Activated CD4-positive, CD25-positive, alpha-beta regulatory T cell treated with anti-CD3 and anti-CD28 coated beads, Interleukin-2, amount 50 U/mL, for 16 hours (primary cell): ENCODE measurements around the gene NPIPA5.
A peak's percentile ranks its signal among the peaks of the same experiment; 100 is the strongest.
"Not testable (repeated sequence)": the region's sequence is repeated elsewhere in the genome, so short reads cannot be mapped to it uniquely, and the experiment has no call there.

Experiments used
- DNase-seq: peaks from one replicate; pipeline ENCODE4 v3.0.0-alpha.2; 2020; ENCODE audit warnings: low read depth, low spot score

The NPIPA5 gene

GRCh38 chr16:15378194-15378593 lies at the start of gene NPIPA5:
Gene NPIPA5 (minus strand): TSS chr16:15378294. CDS start chr16:15378294, 0 bp downstream.
- DNase-seq = not testable (repeated sequence)

DNA sequence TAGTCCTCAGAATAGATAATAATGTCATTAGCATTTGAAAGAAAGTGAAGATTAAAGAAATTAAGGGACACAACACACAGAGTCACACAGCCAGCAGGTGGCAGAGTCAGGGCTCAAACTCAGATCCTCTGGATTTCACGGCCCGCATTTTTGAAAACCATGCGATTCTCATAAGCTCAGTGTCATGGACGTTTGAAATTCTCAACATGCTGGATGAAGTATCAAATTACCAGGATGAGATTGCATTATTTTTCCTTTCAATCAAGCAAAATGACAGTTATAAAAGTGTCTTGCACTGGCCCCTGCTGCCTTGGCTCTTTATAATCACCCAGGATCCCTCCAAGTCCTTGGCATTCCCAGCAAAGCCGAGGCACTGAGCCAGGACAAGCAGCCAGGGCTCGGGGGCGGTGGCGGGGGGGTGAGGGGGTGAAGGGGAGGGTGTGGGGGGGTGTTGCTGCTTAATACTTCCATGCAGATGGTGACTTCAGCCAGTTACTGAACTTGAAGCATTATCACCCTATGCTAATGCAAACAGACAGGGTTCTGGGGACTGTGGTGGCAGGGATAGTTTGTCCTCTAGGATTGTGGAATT lies 49.6 kb upstream of the NPIPA5 start:
- peak; percentile 12 for DNase-seq

DNA sequence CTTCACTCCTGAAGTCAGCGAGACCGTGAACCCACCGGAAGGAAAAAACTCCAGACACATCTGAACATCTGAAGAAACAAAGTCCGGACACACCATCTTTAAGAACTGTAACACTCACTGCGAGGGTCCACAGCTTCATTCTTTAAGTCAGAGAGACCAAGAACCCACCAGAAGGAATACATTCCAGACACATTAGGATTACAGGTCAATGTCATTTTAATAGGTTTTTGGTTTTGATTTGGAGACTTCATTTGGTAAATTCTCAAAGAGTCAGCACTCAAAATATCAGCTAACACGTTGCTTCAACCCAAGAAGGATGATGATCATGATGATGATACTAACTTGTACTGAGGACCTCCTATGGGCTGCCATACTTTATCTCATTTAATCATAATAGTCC lies 48.7 kb upstream of the NPIPA5 start:
- DNase-seq = no peak

GRCh38 chr16:15425861-15426260 lies 47.8 kb upstream of the NPIPA5 start:
- no peak for DNase-seq

- no peak for DNase-seq
Measured at GRCh38 chr16:15422222-15422621, 44.1 kb upstream of the NPIPA5 start.

DNA sequence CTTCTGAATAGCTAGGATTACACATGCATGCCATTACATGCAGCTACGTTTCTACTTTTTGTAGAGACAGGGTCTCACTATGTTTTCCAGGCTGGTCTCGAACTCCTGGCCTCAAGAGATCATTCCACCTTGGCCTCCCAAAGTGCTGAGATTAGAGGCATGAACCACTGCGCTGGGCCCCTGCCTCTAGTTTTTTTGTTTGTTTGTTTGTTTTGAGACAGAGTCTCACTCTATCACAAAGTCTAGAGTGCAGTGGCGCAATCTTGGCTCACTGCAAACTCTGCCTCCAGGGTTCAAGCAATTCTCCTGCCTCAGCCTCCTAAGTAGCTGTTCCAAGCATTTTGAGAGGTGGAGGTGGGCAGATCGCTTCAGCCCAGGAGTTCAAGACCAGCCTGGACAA lies 43.6 kb upstream of the NPIPA5 start:
- DNase-seq = not testable (repeated sequence)

- no peak for DNase-seq
Measured at GRCh38 chr16:15418206-15418605, 40.1 kb upstream of the NPIPA5 start.

GRCh38 chr16:15417197-15417596 lies 39.1 kb upstream of the NPIPA5 start:
- no peak for DNase-seq

- no peak for DNase-seq
Measured at GRCh38 chr16:15415511-15415985, 37.5 kb upstream of the NPIPA5 start.

DNA sequence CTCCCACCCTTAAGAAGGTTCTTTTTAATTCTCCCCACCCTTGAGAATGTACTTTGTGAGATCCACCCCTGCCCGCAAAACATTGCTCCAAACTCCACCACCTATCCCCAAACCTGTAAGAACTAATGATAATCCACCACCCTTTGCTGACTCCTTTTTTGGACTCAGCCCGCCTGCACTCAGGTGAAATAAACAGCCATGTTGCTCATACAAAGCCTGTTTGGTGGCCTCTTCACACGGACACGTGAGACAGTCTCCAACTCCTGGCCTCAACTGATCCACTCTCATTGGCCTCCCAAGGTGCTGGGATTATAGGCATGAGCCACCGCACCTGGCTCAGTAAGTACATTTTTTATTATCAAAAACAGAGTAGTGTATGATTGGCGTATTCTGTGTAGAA lies 31.4 kb upstream of the NPIPA5 start:
- not testable (repeated sequence) for DNase-seq

DNA sequence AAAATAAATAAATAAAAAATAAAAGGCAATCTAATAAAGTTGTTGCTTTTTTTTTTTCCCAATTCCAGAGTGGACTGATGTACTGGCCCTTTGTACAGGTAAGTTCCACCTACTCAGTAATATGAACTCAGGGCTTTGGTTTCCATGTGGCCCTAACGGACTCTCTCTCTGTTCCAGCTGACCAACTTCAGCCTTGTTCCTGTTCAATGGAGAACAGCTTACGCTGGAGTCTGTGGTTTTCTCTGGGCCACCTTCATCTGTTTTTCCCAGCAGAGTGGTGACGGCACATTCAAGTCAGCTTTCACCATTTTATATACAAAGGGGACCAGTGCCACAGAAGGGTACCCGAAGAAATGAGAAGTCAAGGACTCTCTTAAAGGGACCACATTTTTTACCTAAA lies 29.7 kb upstream of the NPIPA5 start:
- DNase-seq = not testable (repeated sequence)

DNA sequence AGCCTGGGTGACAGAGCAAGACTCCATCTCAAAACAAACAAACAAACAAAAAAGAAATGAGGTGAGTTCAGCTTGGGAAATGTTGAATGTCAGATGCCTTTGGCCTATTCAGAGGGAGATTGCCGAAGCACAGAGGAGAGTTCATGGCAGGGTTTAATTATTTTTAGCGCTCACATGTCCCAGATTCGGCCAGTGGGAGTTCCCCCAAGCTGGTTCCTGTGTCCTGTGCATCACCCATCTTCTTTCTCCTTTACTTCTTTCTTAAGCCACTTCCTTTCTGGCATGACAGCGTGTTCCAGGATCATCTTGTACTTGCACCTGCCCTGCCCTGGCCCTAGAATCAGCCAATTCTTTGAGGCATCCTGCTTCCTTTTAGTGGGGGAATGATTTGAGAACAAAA lies 26.7 kb upstream of the NPIPA5 start:
- DNase-seq = no peak

GRCh38 chr16:15404091-15404490 lies 26.0 kb upstream of the NPIPA5 start:
- not testable (repeated sequence) for DNase-seq

- no peak for DNase-seq
Measured at GRCh38 chr16:15403392-15403995, 25.4 kb upstream of the NPIPA5 start.

DNA sequence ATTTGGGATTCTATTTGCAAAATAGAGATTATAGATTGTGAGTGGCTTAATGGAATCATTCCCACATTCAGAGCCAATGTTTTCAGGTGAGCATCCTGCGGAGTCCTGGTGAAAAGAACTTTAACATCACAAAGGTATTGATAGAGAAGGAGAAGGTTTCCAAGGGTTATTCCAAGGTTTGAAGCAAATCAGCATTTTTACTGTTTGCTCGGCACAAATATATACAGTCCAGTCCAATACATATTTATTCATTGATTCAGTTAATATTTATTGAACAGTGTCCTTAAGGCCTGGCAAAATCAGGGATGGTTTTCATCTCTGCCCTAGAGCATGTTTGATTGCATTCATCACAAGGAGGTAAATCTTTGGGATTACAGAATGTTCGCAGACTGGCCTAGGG lies 23.9 kb upstream of the NPIPA5 start:
- DNase-seq = no peak

DNA sequence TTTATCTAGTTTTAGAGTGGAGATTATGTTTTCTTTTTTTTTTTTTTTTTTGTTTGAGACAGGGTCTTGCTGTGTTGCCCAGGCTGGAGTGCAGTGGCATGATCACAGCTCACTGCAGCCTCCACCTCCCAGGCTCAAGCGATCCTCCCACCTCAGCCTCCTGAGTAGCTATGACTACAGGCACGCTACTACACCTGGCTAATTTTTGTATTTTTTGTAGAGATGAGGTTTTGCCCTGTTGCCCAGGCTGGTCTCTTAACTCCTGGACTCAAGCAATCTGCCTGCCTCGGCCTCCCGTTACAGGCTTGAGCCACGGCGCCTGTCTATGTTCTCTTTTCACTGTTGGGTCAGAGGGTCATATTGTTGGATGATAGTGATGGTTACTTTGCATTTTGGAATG lies 22.2 kb upstream of the NPIPA5 start:
- DNase-seq = not testable (repeated sequence)

DNA sequence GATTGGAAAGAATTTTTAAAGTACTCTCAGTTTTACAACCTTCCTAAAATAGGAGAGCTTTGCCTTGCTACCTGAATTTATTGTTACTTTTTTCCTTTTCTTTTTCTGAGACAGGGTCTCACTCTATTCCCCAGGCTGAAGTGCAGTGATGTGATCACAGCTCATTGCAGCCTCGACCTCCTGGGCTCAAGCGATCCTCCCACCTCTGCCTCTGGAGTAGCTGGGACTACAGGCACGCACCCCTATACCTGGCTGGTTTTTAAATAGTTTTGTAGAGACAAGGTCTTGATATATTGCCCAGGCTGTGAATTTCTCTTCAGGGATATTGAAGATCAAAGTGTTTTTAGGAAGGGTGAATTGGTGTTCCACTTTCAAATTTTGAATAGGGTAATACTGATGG lies 21.2 kb upstream of the NPIPA5 start:
- DNase-seq = no peak

GRCh38 chr16:15398618-15399316 lies 20.7 kb upstream of the NPIPA5 start:
- DNase-seq = no peak

DNA sequence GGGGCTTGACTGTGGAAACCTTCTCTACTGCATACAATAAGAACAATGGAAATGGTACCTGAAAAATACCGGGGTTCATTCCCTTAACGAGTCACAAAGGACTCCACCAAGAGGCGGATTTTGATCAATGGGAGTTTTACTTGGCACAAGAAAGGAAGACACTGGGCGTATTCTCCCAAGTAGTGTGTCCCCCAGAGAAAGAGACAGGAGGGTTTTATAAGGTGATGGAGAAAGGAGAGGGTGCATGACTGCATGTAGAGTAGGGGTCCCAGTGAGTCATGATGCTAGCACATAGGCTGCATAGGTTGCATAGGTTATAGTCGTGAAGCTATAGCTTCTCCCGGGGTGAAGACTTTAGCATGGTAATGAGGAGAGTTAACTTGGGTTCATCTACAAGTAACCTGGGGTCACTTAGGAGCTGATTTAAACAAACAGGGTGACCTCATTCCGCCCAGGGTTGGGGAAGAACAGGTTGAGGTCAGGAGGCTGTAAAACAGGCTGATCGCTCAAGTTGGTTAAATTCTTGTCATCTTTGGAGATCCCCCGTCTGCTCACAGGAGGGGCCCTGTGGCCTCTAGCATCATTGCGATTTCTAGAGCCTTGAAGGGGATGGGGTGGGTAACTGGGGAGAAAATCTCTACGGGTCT lies 19.0 kb upstream of the NPIPA5 start:
- DNase-seq = no peak

DNA sequence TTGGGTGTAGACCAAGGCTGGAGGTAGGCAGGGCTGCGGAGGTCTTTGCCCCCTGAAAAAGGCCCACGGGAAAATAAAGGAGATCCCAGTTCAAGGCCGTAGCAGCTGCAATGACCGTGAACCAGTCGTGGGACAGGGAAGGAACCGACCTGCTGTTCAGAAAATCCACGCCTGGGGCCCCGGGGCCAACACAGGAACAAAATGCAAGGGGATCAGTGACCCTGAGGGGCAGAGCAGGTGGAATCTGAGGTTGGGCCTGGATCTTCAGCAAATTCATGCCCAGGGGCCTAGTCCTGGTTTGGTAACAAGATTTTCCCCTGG lies 18.4 kb upstream of the NPIPA5 start:
- DNase-seq = not testable (repeated sequence)

DNA sequence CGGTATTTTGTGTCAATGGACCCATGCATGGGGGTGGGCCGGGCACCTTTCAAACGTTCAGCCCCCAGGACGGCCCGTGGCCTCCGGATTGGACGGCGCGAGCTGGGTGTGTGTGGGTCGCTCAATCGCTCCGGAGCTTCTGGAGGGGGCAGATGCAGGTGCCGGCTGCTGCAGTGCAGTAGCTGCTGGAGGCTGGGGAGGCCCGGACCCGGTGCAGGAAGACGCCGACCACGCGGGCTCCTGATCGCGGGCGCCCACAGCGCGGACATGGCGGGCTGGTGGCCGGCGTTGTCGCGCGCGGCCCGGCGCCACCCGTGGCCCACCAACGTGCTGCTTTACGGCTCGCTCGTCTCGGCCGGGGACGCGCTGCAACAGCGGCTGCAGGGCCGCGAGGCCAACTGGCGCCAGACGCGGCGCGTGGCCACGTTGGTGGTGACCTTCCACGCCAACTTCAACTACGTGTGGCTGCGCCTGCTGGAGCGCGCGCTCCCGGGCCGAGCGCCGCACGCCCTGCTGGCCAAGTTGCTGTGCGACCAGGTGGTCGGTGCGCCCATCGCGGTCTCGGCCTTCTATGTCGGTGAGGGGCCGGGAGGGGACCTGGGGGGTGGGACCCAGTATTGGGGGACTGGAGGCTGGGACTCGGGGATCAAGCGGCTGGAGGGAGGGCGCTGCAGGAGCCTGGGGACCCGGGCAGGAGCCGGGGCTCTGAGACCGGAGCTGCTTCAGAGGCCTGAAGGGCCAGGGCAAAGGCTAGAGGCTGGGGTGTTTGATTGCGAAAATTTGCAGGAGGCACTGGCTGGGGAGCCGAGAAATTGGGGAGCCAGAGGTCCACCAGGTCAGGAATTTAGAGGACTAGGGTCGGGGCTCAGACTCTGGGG lies 17.8 kb upstream of the NPIPA5 start, which contains the start of gene MPV17L:
Gene MPV17L, plus strand, starts transcription at position 124 of the 878 bp plus-strand sequence. Its CDS starts 144 bp downstream, at position 268.
- DNase-seq = not testable (repeated sequence)
